ENCODE measurements around the gene RIC3.

DNA sequence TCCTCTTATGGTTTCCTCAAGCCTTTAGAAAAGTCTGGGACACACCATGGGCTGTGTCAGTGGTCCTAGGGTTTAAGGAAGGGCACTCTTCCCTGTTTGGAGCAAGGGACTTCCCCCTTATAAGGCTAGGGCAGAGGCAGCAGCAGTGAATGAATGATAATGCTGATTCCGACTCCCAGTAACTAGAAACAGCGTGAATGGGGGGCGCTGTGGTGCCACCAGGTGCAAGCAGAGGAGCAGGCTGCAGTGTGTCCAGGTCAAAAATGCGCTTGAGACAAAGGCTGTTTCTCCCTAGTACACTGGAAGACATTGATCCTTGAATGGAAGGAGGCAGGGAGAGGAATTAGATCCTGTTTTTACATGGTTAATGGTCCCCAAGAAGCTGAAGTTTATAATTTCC lies 11.6 kb upstream of the RIC3 start:
- TF ChIP-seq CTCF (IDR thresholded peaks at IDR 0.05), result no peak
- TF ChIP-seq POLR2A (IDR thresholded peaks at IDR 0.05), result no peak

Measured in esophagus squamous epithelium (tissue), 4 donors.